Mesendoderm (in vitro differentiated cells): ENCODE results near the gene SETD9.
A peak's percentile ranks its signal among the peaks of the same experiment; 100 is the strongest.

Experiments
- DNase-seq: peaks from one replicate; pipeline ENCODE4 v3.0.0; 2013
- H2AK5ac ChIP-seq: 2 replicates; pipeline ENCODE4 v1.6.1; 2013; ENCODE audit warnings: low read length, inconsistent platforms
- H2BK120ac ChIP-seq: 2 replicates; pipeline ENCODE4 v1.6.1; 2013; ENCODE audit warnings: low read depth, mild to moderate bottlenecking, low read length, moderate library complexity, mixed read lengths
- H2BK15ac ChIP-seq: replicated peaks from 2 replicates; pipeline ENCODE4 v1.6.1; 2013; ENCODE audit warnings: low read depth, mild to moderate bottlenecking, moderate library complexity
- H2BK5ac ChIP-seq: 2 replicates; pipeline ENCODE4 v1.6.1; 2013; ENCODE audit warnings: low read length, inconsistent platforms
- H3K18ac ChIP-seq: 2 replicates; pipeline ENCODE4 v1.6.1; 2013; ENCODE audit warnings: mild to moderate bottlenecking, low read length, mixed read lengths
- H3K23ac ChIP-seq: one replicate; pipeline ENCODE4 v1.6.1; 2013; ENCODE audit warnings: low read length
- H3K27ac ChIP-seq: 2 replicates; pipeline ENCODE4 v1.5.1; 2013; ENCODE audit warnings: low read depth, mild to moderate bottlenecking, inconsistent platforms, low read length, moderate library complexity
- H3K27me3 ChIP-seq: 2 replicates; pipeline ENCODE4 v1.6.1; 2013; ENCODE audit warnings: low read length, control low read depth, mild to moderate bottlenecking, inconsistent platforms; ENCODE audit not compliant: insufficient read depth, poor library complexity
- H3K36me3 ChIP-seq: 2 replicates; pipeline ENCODE4 v1.6.1; 2013; ENCODE audit warnings: low read length, inconsistent platforms; ENCODE audit not compliant: control insufficient read depth, insufficient read depth
- H3K4ac ChIP-seq: one replicate; pipeline ENCODE4 v1.6.1; 2013; ENCODE audit warnings: low read depth, mild to moderate bottlenecking, low read length, moderate library complexity
- H3K4me1 ChIP-seq: 2 replicates; pipeline ENCODE4 v1.6.1; 2013; ENCODE audit warnings: low read depth, low read length, inconsistent platforms; ENCODE audit not compliant: control insufficient read depth
- H3K4me2 ChIP-seq: 2 replicates; pipeline ENCODE4 v1.6.1; 2013; ENCODE audit warnings: low read length
- H3K4me3 ChIP-seq: 2 replicates; pipeline ENCODE4 v1.5.1; 2013; ENCODE audit warnings: mild to moderate bottlenecking, low read length
- H3K56ac ChIP-seq: one replicate; pipeline ENCODE4 v1.6.1; 2013; ENCODE audit warnings: low read length
- H3K79me1 ChIP-seq: 2 replicates; pipeline ENCODE4 v1.6.1; 2013; ENCODE audit warnings: low read length, inconsistent platforms
- H3K79me2 ChIP-seq: 2 replicates; pipeline ENCODE4 v1.6.1; 2013; ENCODE audit warnings: mild to moderate bottlenecking, low read length; ENCODE audit not compliant: control insufficient read depth, insufficient read depth
- H3K9ac ChIP-seq: 2 replicates; pipeline ENCODE4 v1.6.1; 2013; ENCODE audit warnings: low read length, inconsistent platforms
- H4K5ac ChIP-seq: one replicate; pipeline ENCODE4 v1.6.1; 2013; ENCODE audit warnings: low read length
- H4K8ac ChIP-seq: one replicate; pipeline ENCODE4 v1.6.1; 2013; ENCODE audit warnings: low read depth, mild to moderate bottlenecking, control low read depth, low read length, moderate library complexity
- WGBS: extraction: QIAGEN DNeasy Blood & Tissue Kit; methylation state at CpG from one replicate; pipeline ENCODE4 v1.1.7; 2013; ENCODE audit warnings: low lambda C conversion rate, missing lambda C conversion rate; ENCODE audit not compliant: insufficient coverage; ENCODE audit errors: extremely low coverage; 5-methylcytosine and 5-hydroxymethylcytosine counted together

SETD9 gene

DNA sequence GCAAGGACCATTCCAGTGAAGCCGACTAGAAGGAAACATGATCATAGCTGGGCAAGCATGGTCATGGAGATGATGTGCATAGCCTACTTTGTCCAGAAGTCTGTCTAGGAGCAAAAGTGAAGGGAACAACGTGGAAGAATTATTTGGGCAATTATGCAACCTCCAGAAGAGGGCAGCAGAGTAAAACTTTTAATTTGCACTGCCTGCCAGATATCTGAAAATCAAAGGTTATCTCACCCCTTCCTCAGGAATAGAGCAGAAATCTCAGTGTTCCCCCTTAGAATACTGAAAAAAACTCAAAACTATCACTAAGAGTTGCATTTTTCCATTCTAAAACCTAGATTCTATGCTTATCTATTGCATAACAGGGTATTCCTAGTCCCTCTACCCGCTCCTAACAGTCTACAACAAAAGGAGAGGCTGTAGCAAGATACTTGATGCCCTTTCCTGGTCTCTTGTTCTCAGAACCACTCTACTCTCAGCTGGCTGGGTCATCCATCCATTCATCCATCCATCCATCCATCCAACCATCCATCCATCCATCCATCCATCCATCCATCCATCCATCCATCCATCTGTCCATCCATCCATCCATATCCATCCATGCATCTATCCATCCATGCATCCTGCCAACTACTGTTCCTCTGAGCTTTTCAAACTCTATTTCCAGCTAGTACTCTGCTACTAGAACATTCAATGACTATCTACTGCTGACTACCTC is 8.4 kb upstream of the SETD9 start:
- no peaks in the 10 kb centered on the region for H3K79me1 ChIP-seq
- WGBS, result no CpG with 5 or more reads among the region's 3 CpGs
- peak; percentile 47 for DNase-seq

GRCh38 chr5:56908942-56909293 is 478 bp upstream of the SETD9 start:
- no peaks in the 10 kb centered on the region for H3K27me3 ChIP-seq
- H3K79me1 ChIP-seq, result no peaks in the 10 kb centered on the region
- peak overlapping the region; percentile 62 for H3K4me3 ChIP-seq
- peak overlapping the region; percentile 77 for H3K27ac ChIP-seq
- no peak overlapping the region for H2AK5ac ChIP-seq
- no CpG with 5 or more reads among the region's 19 CpGs for WGBS
- no peak overlapping the region for H4K5ac ChIP-seq
- H2BK120ac ChIP-seq, result no peak overlapping the region
- H3K23ac ChIP-seq, result peak overlapping the region; percentile 83
- H3K4ac ChIP-seq, result peak overlapping the region; percentile 40
- peaks cover 2% of the 10 kb centered on the region for H3K4me1 ChIP-seq
- H3K56ac ChIP-seq, result peak overlapping the region; percentile 98
- no peak overlapping the region for H4K8ac ChIP-seq
- no peaks in the 10 kb centered on the region for H3K79me2 ChIP-seq
- no peak overlapping the region for H2BK5ac ChIP-seq
- H3K18ac ChIP-seq, result peak overlapping the region; percentile 64
- DNase-seq, result no peak
- H3K4me2 ChIP-seq, result peak overlapping the region; percentile 86
- no peak overlapping the region for H2BK15ac ChIP-seq
- peak overlapping the region; percentile 90 for H3K9ac ChIP-seq
- H3K36me3 ChIP-seq, result no peaks in the 10 kb centered on the region

More for the DNA sequence above, 8.4 kb upstream of the SETD9 start:
- Histone ChIP-seq H3K4me3 (no peak overlapping the region), H2BK5ac (no peak overlapping the region), H3K4me1 (no peaks in the 10 kb centered on the region), H4K5ac (no peak overlapping the region), H3K9ac (no peak overlapping the region), H3K56ac (no peak overlapping the region), H3K27me3 (no peaks in the 10 kb centered on the region), H3K4me2 (no peak overlapping the region), H3K36me3 (no peaks in the 10 kb centered on the region), H2BK120ac (no peak overlapping the region), H4K8ac (no peak overlapping the region), H3K79me2 (no peaks in the 10 kb centered on the region), H3K27ac (no peak overlapping the region), H3K18ac (no peak overlapping the region), H3K4ac (no peak overlapping the region), H2AK5ac (no peak overlapping the region), H2BK15ac (no peak overlapping the region), H3K23ac (no peak overlapping the region)

- Histone ChIP-seq H3K79me1 (no peaks in the 10 kb centered on the region), H3K27me3 (no peaks in the 10 kb centered on the region), H2BK15ac (no peak overlapping the region), H3K23ac (no peak overlapping the region), H3K4me2 (peak overlapping the region; percentile 47), H2BK120ac (no peak overlapping the region), H2AK5ac (no peak overlapping the region), H3K4me1 (peaks cover 2% of the 10 kb centered on the region), H3K56ac (peak overlapping the region; percentile 85), H3K4me3 (peak overlapping the region; percentile 52), H3K9ac (peak overlapping the region; percentile 90), H2BK5ac (peak overlapping the region; percentile 1), H3K18ac (peak overlapping the region; percentile 82), H3K36me3 (no peaks in the 10 kb centered on the region), H3K27ac (peak overlapping the region; percentile 55), H4K5ac (peak overlapping the region; percentile 53), H3K4ac (peak overlapping the region; percentile 85), H3K79me2 (no peaks in the 10 kb centered on the region), H4K8ac (no peak overlapping the region)
- no CpG with 5 or more reads among the region's 29 CpGs for WGBS
- DNase-seq, result peak; percentile 60
Observed at GRCh38 chr5:56910210-56910965, 992 bp downstream of the SETD9 start.

DNA sequence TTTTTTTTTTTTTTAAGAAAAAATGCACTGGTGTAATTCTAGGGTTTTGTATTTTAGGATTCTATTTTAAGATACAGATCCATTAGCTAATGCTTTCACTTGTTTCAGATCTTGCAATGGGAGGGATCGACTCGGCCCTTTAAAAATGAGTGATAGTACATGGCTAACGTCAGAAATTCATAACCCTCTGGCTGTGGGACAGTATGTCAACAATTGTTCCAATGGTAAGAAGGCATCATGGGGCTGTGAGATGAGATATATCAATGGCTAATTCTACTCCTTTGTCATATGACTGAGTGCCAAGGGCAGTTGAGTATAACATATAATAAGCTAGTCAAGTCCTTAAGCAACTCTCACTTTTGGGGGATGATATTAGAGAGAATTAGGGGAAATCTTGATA is 4.4 kb downstream of the SETD9 start:
- H3K27me3 ChIP-seq, result no peaks in the 10 kb centered on the region
- H3K23ac ChIP-seq, result no peak overlapping the region
- no peaks in the 10 kb centered on the region for H3K79me1 ChIP-seq
- H4K8ac ChIP-seq, result no peak overlapping the region
- no peak overlapping the region for H2BK120ac ChIP-seq
- H3K27ac ChIP-seq, result no peak overlapping the region
- H3K4me3 ChIP-seq, result no peak overlapping the region
- H2BK5ac ChIP-seq, result no peak overlapping the region
- no peak overlapping the region for H3K9ac ChIP-seq
- no peak overlapping the region for H2AK5ac ChIP-seq
- no peak overlapping the region for H3K4me2 ChIP-seq
- no CpG with 5 or more reads among the region's 3 CpGs for WGBS
- peaks cover 2% of the 10 kb centered on the region for H3K4me1 ChIP-seq
- no peak overlapping the region for H2BK15ac ChIP-seq
- H3K36me3 ChIP-seq, result no peaks in the 10 kb centered on the region
- H3K56ac ChIP-seq, result no peak overlapping the region
- H3K18ac ChIP-seq, result no peak overlapping the region
- H3K4ac ChIP-seq, result no peak overlapping the region
- no peak for DNase-seq
- no peak overlapping the region for H4K5ac ChIP-seq
- no peaks in the 10 kb centered on the region for H3K79me2 ChIP-seq

DNA sequence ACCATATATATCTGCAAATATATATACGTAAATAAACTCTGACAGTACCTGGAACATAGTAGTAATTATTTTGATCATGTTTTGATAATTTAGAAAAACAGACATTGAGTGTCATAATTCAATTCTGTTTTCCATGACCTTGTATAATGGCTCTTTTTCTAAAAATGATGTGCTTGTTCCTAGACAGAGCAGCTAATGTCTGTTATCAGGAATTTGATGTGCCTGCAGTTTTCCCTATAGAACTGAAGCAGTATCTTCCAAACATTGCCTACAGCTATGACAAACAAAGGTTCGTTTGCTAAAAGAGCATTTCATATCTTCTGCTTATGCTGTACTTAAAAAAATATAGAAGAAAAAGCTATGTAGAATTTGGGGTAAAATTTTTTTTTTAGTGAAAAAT is 5.3 kb downstream of the SETD9 start:
- Histone ChIP-seq H3K9ac (no peak overlapping the region), H2AK5ac (no peak overlapping the region), H3K79me2 (no peaks in the 10 kb centered on the region), H3K27me3 (no peaks in the 10 kb centered on the region), H3K4me3 (no peak overlapping the region), H4K5ac (no peak overlapping the region), H3K27ac (no peak overlapping the region), H2BK120ac (no peak overlapping the region), H3K4ac (no peak overlapping the region), H4K8ac (no peak overlapping the region), H3K4me2 (no peak overlapping the region), H3K18ac (no peak overlapping the region), H3K36me3 (no peaks in the 10 kb centered on the region), H2BK5ac (no peak overlapping the region), H2BK15ac (no peak overlapping the region), H3K23ac (no peak overlapping the region), H3K79me1 (no peaks in the 10 kb centered on the region), H3K4me1 (peaks cover 2% of the 10 kb centered on the region), H3K56ac (no peak overlapping the region)
- no peak for DNase-seq
- WGBS, result no CpG with 5 or more reads among the region's 2 CpGs
